Vagina (tissue), 2 donors: ENCODE data around the gene PCSK5. TPM values are rescaled to one million over a fixed set of nuclear protein-coding genes. Genes with fewer than 3 reads are reported as not detected.

Source experiments
- DNase-seq, 2 donors: peaks; one replicate each; pipeline ENCODE4 v3.0.0-alpha.2; 2017; ENCODE audit errors: extremely low spot score in 2 of 2
- H3K27ac ChIP-seq: fragments of 200-600 bp; sonication (generic); one replicate; pipeline ENCODE4 v1.5.1; 2019
- H3K27me3 ChIP-seq: fragments of 200-600 bp; sonication (generic); one replicate; pipeline ENCODE4 v1.5.1; 2019
- H3K36me3 ChIP-seq, 2 donors: fragments of 200-600 bp; sonication (generic); one replicate each; pipeline ENCODE4 v1.5.1; 2017 to 2019
- H3K4me1 ChIP-seq: fragments of 200-600 bp; sonication (generic); one replicate; pipeline ENCODE4 v1.5.1; 2019
- H3K4me3 ChIP-seq, 2 donors: fragments of 200-600 bp; sonication (generic); 1 replicate in 1 of 2; 2 replicates in 1 of 2; pipeline ENCODE4 v1.5.1; 2016 to 2019
- H3K9me3 ChIP-seq: fragments of 200-600 bp; sonication (generic); one replicate; pipeline ENCODE4 v1.5.1; 2019
- CTCF ChIP-seq, 3 experiments: fragments of 450-650 bp in 2 of 3; fragments of 200-600 bp in 1 of 3; sonication (generic) in 1 of 3; IDR thresholded peaks; one replicate each; pipeline ENCODE4 v1.5.1; 2017 to 2019; ENCODE audit warnings: antibody characterized with exemption in 3 of 3, mild to moderate bottlenecking in 2 of 3, moderate library complexity in 2 of 3
- POLR2A ChIP-seq, 2 donors: fragments of 450-650 bp; IDR thresholded peaks; one replicate each; pipeline ENCODE4 v1.6.1; 2017; ENCODE audit warnings: antibody characterized with exemption in 2 of 2, mild to moderate bottlenecking in 2 of 2, moderate library complexity in 2 of 2
- POLR2AphosphoS5 ChIP-seq, 2 donors: sonication (generic); formaldehyde crosslinking; IDR thresholded peaks; one replicate each; pipeline ENCODE4 v1.9.0; 2017; ENCODE audit warnings: antibody characterized with exemption in 2 of 2, mild to moderate bottlenecking in 2 of 2, low read depth in 1 of 2; ENCODE audit not compliant: insufficient read depth in 1 of 2
- intact Hi-C: fragments of 100-400 bp; cut with DNase I; formaldehyde crosslinking; loops from one replicate; pipeline ENCODE4 v1.15.1; 2023
- total RNA-seq: library from RNA; depleted of rRNA; stranded (reverse); fragments of >200 nt; gene quantifications from one replicate; pipeline ENCODE4 v1.2.3, GENCODE V29; 2016

Gene PCSK5
- total RNA-seq, 1 donor from 2014 or later = 22.6 TPM

GRCh38 chr9:75907329-75907728, 16.9 kb downstream of the PCSK5 start:
- Histone ChIP-seq H3K36me3 (no peaks in the 10 kb centered on the region), H3K9me3 (no peaks in the 10 kb centered on the region), H3K27me3 (no peaks in the 10 kb centered on the region), H3K27ac (peak overlapping the region; percentile 22), H3K4me3 (no peak overlapping the region), H3K4me1 (peaks cover 40% of the 10 kb centered on the region)
- intact Hi-C loops = no loop called here
- DNase-seq = no peak
- no peak for TF ChIP-seq POLR2AphosphoS5 (IDR thresholded peaks at IDR 0.05; ENCODE audit: insufficient read depth in 1 of 2, low read depth in 1 of 2)
- TF ChIP-seq POLR2A (IDR thresholded peaks at IDR 0.05) = no peak
- no peak for TF ChIP-seq CTCF (IDR thresholded peaks at IDR 0.05)

- intact Hi-C loops = no loop called here
- Histone ChIP-seq H3K27ac (peak overlapping the region; percentile 22), H3K36me3 (no peaks in the 10 kb centered on the region), H3K4me1 (peaks cover 40% of the 10 kb centered on the region), H3K4me3 (no peak overlapping the region), H3K9me3 (no peaks in the 10 kb centered on the region), H3K27me3 (no peaks in the 10 kb centered on the region)
- DNase-seq = no peak
- TF ChIP-seq CTCF (IDR thresholded peaks at IDR 0.05) = no peak
- no peak for TF ChIP-seq POLR2A (IDR thresholded peaks at IDR 0.05)
- TF ChIP-seq POLR2AphosphoS5 (IDR thresholded peaks at IDR 0.05; ENCODE audit: insufficient read depth in 1 of 2, low read depth in 1 of 2) = no peak
Observed at GRCh38 chr9:75907923-75908322, 17.4 kb downstream of the PCSK5 start.

GRCh38 chr9:75909776-75910175, 19.3 kb downstream of the PCSK5 start:
- no peaks in the 10 kb centered on the region for H3K9me3 ChIP-seq
- H3K36me3 ChIP-seq = no peaks in the 10 kb centered on the region
- DNase-seq = no peak
- no peak overlapping the region for H3K4me3 ChIP-seq
- TF ChIP-seq POLR2A (IDR thresholded peaks at IDR 0.05) (no peak), CTCF (IDR thresholded peaks at IDR 0.05) (no peak)
- peaks cover 40% of the 10 kb centered on the region for H3K4me1 ChIP-seq
- no peak overlapping the region for H3K27ac ChIP-seq
- H3K27me3 ChIP-seq = no peaks in the 10 kb centered on the region
- intact Hi-C loops = no loop called here

GRCh38 chr9:75910731-75911130, 20.3 kb downstream of the PCSK5 start:
- no peaks in the 10 kb centered on the region for H3K27me3 ChIP-seq
- H3K36me3 ChIP-seq = no peaks in the 10 kb centered on the region
- no peak overlapping the region for H3K27ac ChIP-seq
- TF ChIP-seq POLR2A (IDR thresholded peaks at IDR 0.05) (no peak), CTCF (IDR thresholded peaks at IDR 0.05) (no peak), POLR2AphosphoS5 (IDR thresholded peaks at IDR 0.05; ENCODE audit: insufficient read depth in 1 of 2, low read depth in 1 of 2) (no peak)
- intact Hi-C loops = no loop called here
- no peak for DNase-seq
- peaks cover 40% of the 10 kb centered on the region for H3K4me1 ChIP-seq
- H3K9me3 ChIP-seq = no peaks in the 10 kb centered on the region
- no peak overlapping the region for H3K4me3 ChIP-seq

- H3K4me1 ChIP-seq = peaks cover 36% of the 10 kb centered on the region
- H3K9me3 ChIP-seq = no peaks in the 10 kb centered on the region
- TF ChIP-seq CTCF (IDR thresholded peaks at IDR 0.05) (no peak), POLR2AphosphoS5 (IDR thresholded peaks at IDR 0.05; ENCODE audit: insufficient read depth in 1 of 2, low read depth in 1 of 2) (no peak), POLR2A (IDR thresholded peaks at IDR 0.05) (no peak)
- no peaks in the 10 kb centered on the region for H3K36me3 ChIP-seq
- H3K27ac ChIP-seq = no peak overlapping the region
- no peak for DNase-seq
- no peak overlapping the region for H3K4me3 ChIP-seq
- no peaks in the 10 kb centered on the region for H3K27me3 ChIP-seq
- intact Hi-C loops = no loop called here
Observed at GRCh38 chr9:75911390-75911789, 20.9 kb downstream of the PCSK5 start.
